SK-N-SH (cell line): ENCODE measurements around the gene COBL.

ENCODE experiments used
- CTCF ChIP-seq: fragments of 200-600 bp; sonication (generic); IDR thresholded peaks from 2 replicates; pipeline ENCODE4 v1.6.1; 2017; ENCODE audit warnings: antibody characterized with exemption, mild to moderate bottlenecking, moderate library complexity
- EP300 ChIP-seq, 2 experiments: IDR thresholded peaks; 2 replicates each; pipeline versions ENCODE4 v1.4.0 to v1.6.1; 2012; ENCODE audit warnings: borderline replicate concordance in 1 of 2, low read depth in 1 of 2, low read length in 1 of 2
- GATA2 ChIP-seq: sonication (generic); formaldehyde crosslinking; IDR thresholded peaks from 2 replicates; pipeline ENCODE4 v1.5.0; 2020; ENCODE audit warnings: mild to moderate bottlenecking, missing genetic modification reagents
- MXI1 ChIP-seq: IDR thresholded peaks from 2 replicates; pipeline ENCODE4 v1.6.1; 2012; ENCODE audit warnings: mild to moderate bottlenecking, low read depth, low read length, improper control_type of control experiment
- NRF1 ChIP-seq: IDR thresholded peaks from 2 replicates; pipeline ENCODE4 v1.6.1; 2012; ENCODE audit warnings: low read depth, mild to moderate bottlenecking, low read length
- POLR2AphosphoS5 ChIP-seq: IDR thresholded peaks from 2 replicates; pipeline ENCODE4 v1.6.1; 2012; ENCODE audit warnings: low read depth, low read length
- REST ChIP-seq: IDR thresholded peaks from 2 replicates; pipeline ENCODE4 v1.6.1; 2012; ENCODE audit warnings: mild to moderate bottlenecking, low read depth, low read length, moderate library complexity
- RXRA ChIP-seq: IDR thresholded peaks from 2 replicates; pipeline ENCODE4 v1.4.0; 2012; ENCODE audit warnings: low read depth, mild to moderate bottlenecking, borderline replicate concordance
- SIN3A ChIP-seq: IDR thresholded peaks from 2 replicates; pipeline ENCODE4 v1.6.1; 2012; ENCODE audit warnings: low read depth, mild to moderate bottlenecking, low read length, moderate library complexity, borderline replicate concordance
- SMC3 ChIP-seq: IDR thresholded peaks from 2 replicates; pipeline ENCODE4 v1.6.1; 2012; ENCODE audit warnings: low read depth, low read length, improper control_type of control experiment
- YY1 ChIP-seq: IDR thresholded peaks from 2 replicates; pipeline ENCODE4 v1.4.0; 2012; ENCODE audit warnings: low read depth, mild to moderate bottlenecking

- no peak for TF ChIP-seq POLR2AphosphoS5
- no peak for TF ChIP-seq EP300 (IDR thresholded peaks at IDR 0.05; ENCODE audit: borderline replicate concordance in 1 of 2, low read depth in 1 of 2, low read length in 1 of 2)
- no peak for TF ChIP-seq SMC3
- TF ChIP-seq REST: no peak
- TF ChIP-seq GATA2 (CRISPR knock-in tag): no peak
- TF ChIP-seq RXRA: no peak
- TF ChIP-seq NRF1: no peak
- TF ChIP-seq CTCF: no peak
- no peak for TF ChIP-seq YY1
- TF ChIP-seq MXI1: no peak
- no peak for TF ChIP-seq SIN3A
These were observed 212.9 kb downstream of the COBL start for GRCh38 chr7:51103718-51104117.
